Measurements from ENCODE around the gene EEF1AKMT1. TPM values are rescaled to one million over a fixed set of nuclear protein-coding genes. Genes with fewer than 3 reads are reported as not detected.

The EEF1AKMT1 gene
- total and polyA plus RNA-seq, 10 of the 15 experiments (the other 5 are each of a cell fraction or from before 2014, with no cell fraction given) = 7.9 to 44.5 (median 11.0) TPM

DNA sequence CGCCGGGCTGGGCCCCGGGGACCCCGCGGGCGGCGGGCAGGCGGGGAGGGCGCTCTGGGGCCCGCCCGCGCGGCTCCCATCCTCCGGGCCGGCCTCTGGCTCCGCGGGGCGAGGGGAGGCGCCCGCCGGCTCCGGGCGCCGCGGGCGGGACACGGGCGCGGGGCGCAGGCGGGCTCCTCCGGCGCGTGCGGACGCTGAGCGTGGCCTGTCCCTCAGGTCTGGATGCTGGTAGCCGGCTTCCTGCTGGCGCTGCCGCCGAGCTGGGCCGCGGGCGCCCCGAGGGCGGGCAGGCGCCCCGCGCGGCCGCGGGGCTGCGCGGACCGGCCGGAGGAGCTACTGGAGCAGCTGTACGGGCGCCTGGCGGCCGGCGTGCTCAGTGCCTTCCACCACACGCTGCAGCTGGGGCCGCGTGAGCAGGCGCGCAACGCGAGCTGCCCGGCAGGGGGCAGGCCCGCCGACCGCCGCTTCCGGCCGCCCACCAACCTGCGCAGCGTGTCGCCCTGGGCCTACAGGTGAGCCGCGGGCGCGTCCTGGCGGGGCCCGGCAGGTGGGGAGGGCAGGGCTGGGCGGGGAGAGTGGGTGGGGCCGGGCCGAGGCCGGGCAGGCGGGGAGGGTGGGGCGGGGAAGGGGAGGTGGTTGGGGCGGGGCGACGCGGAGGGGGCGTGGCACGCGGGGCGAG, 69.8 kb downstream of the EEF1AKMT1 start (continued):
- peak; percentile 61; the same call in 1 of the 2 replicates for TF ChIP-seq MXI1 (IDR thresholded peaks at IDR 0.05; ENCODE audit: low read depth, low read length)
- no peak for TF ChIP-seq DPF2 (IDR thresholded peaks at IDR 0.05)
- TF ChIP-seq POLR2A (IDR thresholded peaks at IDR 0.05; ENCODE audit: low read depth, low read length) = peak; percentile 65
- no peak for TF ChIP-seq MEF2A (IDR thresholded peaks at IDR 0.05; ENCODE audit: insufficient read depth, low read depth, low read length)
- TF ChIP-seq CBX3 (IDR thresholded peaks at IDR 0.05; ENCODE audit: borderline replicate concordance, low read depth) = no peak
- TF ChIP-seq RAD21 (IDR thresholded peaks at IDR 0.05; ENCODE audit: insufficient read depth, low read depth, low read length) = no peak
- TF ChIP-seq CBX5 (IDR thresholded peaks at IDR 0.05; ENCODE audit: low read depth) = no peak
- TF ChIP-seq NFYA (IDR thresholded peaks at IDR 0.05; ENCODE audit: borderline replicate concordance, low read depth, low read length) = no peak
- TF ChIP-seq, protein P1, sequence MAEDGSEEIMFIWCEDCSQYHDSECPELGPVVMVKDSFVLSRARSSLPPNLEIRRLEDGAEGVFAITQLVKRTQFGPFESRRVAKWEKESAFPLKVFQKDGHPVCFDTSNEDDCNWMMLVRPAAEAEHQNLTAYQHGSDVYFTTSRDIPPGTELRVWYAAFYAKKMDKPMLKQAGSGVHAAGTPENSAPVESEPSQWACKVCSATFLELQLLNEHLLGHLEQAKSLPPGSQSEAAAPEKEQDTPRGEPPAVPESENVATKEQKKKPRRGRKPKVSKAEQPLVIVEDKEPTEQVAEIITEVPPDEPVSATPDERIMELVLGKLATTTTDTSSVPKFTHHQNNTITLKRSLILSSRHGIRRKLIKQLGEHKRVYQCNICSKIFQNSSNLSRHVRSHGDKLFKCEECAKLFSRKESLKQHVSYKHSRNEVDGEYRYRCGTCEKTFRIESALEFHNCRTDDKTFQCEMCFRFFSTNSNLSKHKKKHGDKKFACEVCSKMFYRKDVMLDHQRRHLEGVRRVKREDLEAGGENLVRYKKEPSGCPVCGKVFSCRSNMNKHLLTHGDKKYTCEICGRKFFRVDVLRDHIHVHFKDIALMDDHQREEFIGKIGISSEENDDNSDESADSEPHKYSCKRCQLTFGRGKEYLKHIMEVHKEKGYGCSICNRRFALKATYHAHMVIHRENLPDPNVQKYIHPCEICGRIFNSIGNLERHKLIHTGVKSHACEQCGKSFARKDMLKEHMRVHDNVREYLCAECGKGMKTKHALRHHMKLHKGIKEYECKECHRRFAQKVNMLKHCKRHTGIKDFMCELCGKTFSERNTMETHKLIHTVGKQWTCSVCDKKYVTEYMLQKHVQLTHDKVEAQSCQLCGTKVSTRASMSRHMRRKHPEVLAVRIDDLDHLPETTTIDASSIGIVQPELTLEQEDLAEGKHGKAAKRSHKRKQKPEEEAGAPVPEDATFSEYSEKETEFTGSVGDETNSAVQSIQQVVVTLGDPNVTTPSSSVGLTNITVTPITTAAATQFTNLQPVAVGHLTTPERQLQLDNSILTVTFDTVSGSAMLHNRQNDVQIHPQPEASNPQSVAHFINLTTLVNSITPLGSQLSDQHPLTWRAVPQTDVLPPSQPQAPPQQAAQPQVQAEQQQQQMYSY (CRISPR knock-in tag; IDR thresholded peaks at IDR 0.05) = no peak
- TF ChIP-seq EZH2 (IDR thresholded peaks at IDR 0.05; ENCODE audit: borderline replicate concordance, control insufficient read depth, low read depth, low read length) = no peak
- no peak for TF ChIP-seq TBL1XR1 (IDR thresholded peaks at IDR 0.05; ENCODE audit: low read depth, low read length)
- TF ChIP-seq NR2C1 (IDR thresholded peaks at IDR 0.05) = no peak
- no peak for TF ChIP-seq SREBF1 (IDR thresholded peaks at IDR 0.05; ENCODE audit: low read length)
- TF ChIP-seq, protein P2, sequence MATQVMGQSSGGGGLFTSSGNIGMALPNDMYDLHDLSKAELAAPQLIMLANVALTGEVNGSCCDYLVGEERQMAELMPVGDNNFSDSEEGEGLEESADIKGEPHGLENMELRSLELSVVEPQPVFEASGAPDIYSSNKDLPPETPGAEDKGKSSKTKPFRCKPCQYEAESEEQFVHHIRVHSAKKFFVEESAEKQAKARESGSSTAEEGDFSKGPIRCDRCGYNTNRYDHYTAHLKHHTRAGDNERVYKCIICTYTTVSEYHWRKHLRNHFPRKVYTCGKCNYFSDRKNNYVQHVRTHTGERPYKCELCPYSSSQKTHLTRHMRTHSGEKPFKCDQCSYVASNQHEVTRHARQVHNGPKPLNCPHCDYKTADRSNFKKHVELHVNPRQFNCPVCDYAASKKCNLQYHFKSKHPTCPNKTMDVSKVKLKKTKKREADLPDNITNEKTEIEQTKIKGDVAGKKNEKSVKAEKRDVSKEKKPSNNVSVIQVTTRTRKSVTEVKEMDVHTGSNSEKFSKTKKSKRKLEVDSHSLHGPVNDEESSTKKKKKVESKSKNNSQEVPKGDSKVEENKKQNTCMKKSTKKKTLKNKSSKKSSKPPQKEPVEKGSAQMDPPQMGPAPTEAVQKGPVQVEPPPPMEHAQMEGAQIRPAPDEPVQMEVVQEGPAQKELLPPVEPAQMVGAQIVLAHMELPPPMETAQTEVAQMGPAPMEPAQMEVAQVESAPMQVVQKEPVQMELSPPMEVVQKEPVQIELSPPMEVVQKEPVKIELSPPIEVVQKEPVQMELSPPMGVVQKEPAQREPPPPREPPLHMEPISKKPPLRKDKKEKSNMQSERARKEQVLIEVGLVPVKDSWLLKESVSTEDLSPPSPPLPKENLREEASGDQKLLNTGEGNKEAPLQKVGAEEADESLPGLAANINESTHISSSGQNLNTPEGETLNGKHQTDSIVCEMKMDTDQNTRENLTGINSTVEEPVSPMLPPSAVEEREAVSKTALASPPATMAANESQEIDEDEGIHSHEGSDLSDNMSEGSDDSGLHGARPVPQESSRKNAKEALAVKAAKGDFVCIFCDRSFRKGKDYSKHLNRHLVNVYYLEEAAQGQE (IDR thresholded peaks at IDR 0.05; ENCODE audit: low read depth, low read length) = no peak
- no peak for TF ChIP-seq STAT3 (IDR thresholded peaks at IDR 0.05; ENCODE audit: low read depth, low read length)
- TF ChIP-seq POLR2AphosphoS2 (IDR thresholded peaks at IDR 0.05; ENCODE audit: low read depth, low read length) = no peak
- no peak for TF ChIP-seq YY1 (IDR thresholded peaks at IDR 0.05; ENCODE audit: low read depth, low read length)
- TF ChIP-seq TARDBP (IDR thresholded peaks at IDR 0.05; ENCODE audit: borderline replicate concordance) = no peak
- TF ChIP-seq KAT2A (conservative IDR thresholded peaks at IDR 0.05; ENCODE audit: control insufficient read depth, low read depth, low read length) = no peak
- no peak for TF ChIP-seq CREB1 (IDR thresholded peaks at IDR 0.05; ENCODE audit: low read depth)
- no peak for TF ChIP-seq HDAC2 (IDR thresholded peaks at IDR 0.05)
- no peak for TF ChIP-seq ASH2L (IDR thresholded peaks at IDR 0.05; ENCODE audit: borderline replicate concordance, low read depth)
- no peak for TF ChIP-seq BCL11A (IDR thresholded peaks at IDR 0.05; ENCODE audit: low read depth, low read length)
- TF ChIP-seq GABPA (IDR thresholded peaks at IDR 0.05; ENCODE audit: low read depth) = no peak
- TF ChIP-seq RBBP5 (conservative IDR thresholded peaks at IDR 0.05) = no peak
- TF ChIP-seq WRNIP1 (IDR thresholded peaks at IDR 0.05; ENCODE audit: borderline replicate concordance, low read depth, low read length) = no peak
- peak; percentile 65 for TF ChIP-seq IKZF1 (conservative IDR thresholded peaks at IDR 0.05)
- no peak for TF ChIP-seq TCF7 (IDR thresholded peaks at IDR 0.05; ENCODE audit: borderline replicate concordance)

All from GM12878 (cell line).